Stimulated activated CD8-positive, alpha-beta memory T cell treated with anti-CD3 and anti-CD28 coated beads, Interleukin-15, amount 100 ng/mL, for 48 hours (primary cell): ENCODE data around the gene ZC3H4.
"Not testable (repeated sequence)": the region's sequence is repeated elsewhere in the genome, so short reads cannot be mapped to it uniquely, and the experiment has no call there.

Source experiments
- DNase-seq, 2 donors: peaks; one replicate each; pipeline ENCODE4 v3.0.0-alpha.2; 2020; ENCODE audit warnings: low read depth in 2 of 2

Gene ZC3H4

DNA sequence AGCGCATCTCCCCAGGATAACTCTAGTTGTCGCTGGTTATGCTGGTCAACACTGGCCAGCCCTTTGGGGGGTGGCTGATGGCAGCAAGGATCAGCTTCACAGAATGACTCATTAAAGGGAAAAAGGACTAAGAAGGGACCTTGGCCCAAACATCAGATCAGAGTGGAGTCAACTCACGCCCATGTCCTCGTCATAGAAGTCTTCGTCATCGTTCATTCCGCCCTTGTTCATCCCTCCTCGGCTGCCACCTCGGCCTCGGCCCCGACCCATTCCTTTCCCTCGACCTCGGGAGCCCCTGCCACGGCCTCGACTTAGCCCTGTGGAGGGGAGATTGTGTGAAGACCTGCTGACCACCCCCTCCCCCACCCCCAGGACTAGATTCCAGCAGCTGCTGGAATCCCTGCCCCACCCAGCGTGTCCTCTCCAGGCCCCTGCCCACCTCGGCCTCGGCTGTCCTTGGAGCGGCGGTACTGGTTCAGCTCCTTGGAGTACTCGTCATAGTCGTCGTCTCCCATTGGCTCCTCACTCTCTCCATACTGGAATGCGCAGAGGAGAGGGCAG, 28.6 kb downstream of the ZC3H4 start:
- no peak for DNase-seq

DNA sequence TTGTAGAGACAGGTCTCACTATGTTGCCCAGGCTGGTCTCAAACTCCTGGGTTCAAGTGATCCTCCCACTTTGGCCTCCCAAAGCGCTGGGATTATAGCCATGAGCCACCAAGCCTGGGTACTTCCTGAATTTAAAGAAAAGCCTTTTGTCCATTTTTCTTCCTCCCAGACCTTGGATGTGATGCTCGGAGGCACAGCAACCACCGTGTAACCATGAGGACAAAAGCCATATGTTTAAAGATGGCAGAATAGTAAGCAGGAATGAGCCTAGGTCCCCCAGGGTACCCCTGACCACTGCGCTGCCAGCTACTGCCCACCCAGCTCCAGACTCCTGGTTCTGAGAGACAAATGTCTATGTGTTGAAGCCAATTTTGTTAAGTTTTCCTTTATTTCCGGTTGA, 31.1 kb downstream of the ZC3H4 start:
- no peak for DNase-seq

DNA sequence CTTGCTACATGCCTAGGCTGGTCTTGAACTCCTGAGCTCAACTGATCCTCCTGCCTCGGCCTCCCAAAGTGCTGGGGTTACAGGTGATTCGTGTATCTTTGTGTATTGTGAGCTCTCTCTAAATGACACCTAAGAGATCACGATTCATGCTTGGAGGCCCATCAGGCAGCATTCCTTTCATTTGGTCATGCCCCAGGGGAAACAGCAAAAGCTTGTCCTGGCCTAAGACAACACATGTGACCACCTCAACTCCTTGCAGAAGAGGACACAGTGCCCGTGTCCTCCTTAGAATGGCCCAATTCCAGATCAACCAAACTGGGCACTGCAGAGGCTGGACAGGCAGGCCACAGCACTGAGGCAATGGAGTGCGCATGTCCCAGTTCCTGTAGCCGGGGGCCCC, 32.5 kb downstream of the ZC3H4 start:
- DNase-seq: no peak

- DNase-seq: not testable (repeated sequence)
These were observed 35.2 kb downstream of the ZC3H4 start for GRCh38 chr19:47078351-47078750.

DNA sequence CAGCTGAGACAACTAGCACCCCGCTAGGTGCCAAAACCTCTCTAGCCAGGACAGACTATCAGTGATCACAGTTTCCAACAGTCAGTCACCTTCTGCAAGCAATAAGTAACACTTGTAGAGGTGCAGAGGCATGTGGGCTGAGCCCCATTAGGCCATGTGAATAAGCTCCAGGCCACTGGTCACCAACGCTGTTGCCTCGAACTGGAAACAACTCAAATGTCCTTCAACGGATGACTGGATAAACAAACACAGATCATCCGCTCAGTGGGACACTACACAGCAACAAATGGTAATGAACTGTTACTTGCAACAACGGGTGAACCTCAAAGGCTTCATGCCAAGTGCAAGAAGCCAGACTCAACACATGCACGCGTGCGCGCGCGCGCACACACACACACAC, 37.6 kb downstream of the ZC3H4 start:
- DNase-seq: no peak

GRCh38 chr19:47075179-47075810, 38.3 kb downstream of the ZC3H4 start:
- DNase-seq: no peak

- DNase-seq: no peak
These were observed 39.0 kb downstream of the ZC3H4 start for GRCh38 chr19:47074621-47075020.

GRCh38 chr19:47073574-47073973, 40.0 kb downstream of the ZC3H4 start:
- DNase-seq: no peak

DNA sequence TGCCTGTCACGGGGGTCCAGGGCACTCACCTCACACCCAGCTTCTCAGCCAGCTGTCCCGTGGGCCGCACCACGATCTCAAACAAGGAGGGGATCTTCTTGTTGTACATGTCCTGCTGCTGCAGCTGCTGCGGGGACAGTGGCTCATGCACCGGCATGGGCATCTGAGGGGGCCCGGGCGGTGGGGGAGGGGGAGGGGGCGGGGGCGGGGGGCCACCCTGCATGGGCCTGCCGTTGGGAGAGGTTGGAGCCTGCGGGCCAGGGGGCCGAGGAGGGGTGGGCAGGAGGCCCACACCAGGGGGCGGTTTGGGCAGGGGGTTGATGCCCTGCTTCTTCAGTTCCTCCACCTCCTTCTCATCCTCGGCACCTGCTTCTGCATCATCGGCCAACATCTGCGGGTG, 41.3 kb downstream of the ZC3H4 start:
- DNase-seq: no peak

GRCh38 chr19:47071731-47072130, 41.8 kb downstream of the ZC3H4 start:
- no peak for DNase-seq

DNA sequence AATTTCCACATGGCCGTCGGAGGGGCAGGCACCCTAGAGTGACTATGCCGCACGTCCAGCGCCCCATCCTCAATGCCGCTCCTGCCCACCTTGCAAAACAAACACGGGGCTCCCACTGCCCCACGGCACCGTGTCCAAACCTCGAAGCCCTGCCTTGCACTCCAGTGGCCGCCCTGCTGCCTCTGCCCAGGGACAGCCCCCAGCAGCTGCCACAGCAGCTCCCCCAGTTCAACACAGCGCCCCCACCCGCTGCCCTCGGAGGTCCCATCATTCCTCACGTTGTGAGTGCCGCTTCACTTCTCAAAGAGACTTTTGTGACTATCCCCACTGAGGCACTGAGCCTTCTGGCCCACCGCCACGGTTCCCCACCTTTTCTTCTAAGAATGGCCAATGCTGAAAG, 42.8 kb downstream of the ZC3H4 start:
- no peak for DNase-seq

- no peak for DNase-seq
These were observed 43.8 kb downstream of the ZC3H4 start for GRCh38 chr19:47069795-47070194.

DNA sequence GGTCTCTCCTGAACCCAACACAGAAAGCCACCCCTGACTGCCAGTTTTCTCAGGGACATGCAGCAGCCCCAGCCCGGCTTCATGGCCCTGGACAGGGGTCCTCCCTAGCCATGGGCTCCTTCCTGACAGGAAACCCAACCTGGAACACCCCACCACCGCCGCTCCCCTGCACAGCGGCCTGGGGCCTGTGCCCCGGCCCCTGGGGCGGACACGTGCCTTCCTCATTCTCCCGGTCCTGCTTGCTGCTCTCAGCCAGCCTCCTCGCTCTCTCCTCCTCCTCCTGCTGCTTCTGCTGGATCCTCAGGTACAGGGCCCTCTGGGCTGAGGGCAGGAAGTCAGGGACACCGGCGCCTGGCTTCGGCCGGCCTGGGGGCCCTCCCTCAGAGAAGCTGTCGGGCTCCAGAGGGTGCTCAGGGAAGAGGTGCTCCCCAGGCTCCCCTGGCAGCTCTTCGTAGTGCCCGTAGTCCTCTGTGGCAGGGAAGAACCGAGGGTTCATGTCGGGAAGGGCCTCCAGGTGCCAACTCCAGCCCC, 44.6 kb downstream of the ZC3H4 start:
- DNase-seq: no peak

- DNase-seq: no peak
These were observed 45.3 kb downstream of the ZC3H4 start for GRCh38 chr19:47068246-47068645.

DNA sequence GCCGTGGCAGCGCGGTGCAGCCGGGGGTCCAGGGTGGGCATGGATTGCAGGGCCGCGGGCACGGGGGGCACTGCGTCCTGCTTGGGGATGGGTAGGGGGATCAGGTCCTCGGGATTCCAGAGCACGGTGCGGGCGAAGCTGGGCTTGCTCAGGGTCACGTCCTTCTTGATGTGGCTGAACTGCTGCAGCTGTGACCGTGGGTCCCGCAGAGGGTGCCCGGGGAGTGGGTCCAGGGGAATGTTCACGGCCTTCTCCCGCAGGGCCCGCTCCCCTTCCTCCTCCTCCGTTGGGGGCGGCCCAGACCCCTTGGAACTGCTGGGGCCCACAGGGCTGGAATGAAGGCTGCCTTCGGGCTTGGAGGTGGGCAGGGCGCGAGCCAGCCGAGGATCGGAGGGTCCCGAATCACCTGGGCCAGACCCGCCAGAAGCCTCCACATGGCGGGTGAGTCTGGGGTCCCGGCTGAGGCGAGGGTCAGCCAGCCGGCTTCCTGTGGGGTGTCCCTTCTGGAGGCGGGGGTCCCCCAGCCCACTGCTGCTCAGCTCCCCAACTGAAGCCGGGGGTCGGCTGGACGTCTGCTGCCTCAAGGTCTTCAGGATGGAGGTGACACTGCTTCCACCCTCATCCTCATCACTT, 46.2 kb downstream of the ZC3H4 start:
- DNase-seq: no peak

DNA sequence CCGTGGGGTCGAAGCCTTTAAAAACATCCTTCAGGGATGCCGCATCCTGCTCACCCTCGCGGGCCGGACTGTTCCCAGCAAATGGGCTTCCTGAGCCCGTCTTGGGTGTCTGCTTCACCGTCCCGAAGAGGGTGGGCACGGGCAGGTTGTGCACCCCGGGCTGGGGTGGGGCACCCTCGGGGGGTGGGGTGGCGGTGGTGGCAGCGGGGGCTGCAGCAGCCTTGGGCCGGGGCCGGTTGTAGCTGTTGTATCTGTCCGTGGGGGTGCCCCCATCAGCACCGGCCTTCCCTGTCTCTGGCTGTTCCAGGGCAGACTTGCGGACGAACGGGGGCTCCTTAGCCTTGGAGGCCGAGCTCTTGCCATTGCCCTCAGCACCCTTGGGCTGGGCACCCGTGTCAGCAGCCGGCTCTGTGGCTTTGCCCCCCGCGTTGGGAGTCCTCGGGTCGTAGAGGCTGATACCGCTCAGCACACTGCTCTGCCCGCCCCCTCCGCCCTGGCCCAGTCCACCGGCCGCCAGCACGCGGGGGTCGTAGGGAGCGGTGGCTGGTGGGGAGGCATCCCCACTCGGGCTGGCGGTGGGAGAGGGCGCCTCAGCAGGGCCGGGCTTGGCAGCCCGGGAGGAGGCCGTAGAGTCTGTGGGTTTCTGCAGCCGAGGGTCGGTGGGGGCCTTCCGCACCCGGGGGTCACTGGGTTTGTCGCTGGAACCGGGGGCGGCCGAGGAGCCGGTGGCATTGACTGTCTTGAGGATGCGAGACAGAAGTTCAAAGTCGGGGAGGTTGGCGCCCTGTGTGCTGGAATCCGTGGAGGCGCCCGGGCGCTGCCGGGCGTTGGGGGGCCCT, 47.0 kb downstream of the ZC3H4 start:
- DNase-seq: no peak

DNA sequence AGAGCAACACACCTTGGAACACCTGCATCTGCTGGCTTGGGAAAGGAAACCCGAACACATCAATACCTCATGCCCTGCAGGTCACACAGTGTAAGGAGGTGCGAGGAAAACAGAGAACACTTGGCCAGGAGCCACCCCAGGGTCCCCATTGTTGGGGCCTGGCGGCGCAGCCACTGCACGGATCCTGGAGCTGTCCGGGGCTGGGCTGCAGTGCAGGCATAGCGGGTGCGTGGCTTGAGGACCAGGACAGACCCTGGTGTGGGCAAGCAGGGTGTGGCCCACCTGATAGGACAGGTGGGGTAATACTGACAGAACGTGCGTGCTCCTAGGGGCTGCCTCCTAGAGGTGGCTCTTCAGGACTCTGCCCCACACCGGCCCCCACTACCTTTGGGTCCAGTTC, 48.3 kb downstream of the ZC3H4 start:
- DNase-seq: no peak

GRCh38 chr19:47063874-47064273, 49.7 kb downstream of the ZC3H4 start:
- no peak for DNase-seq

- no peak for DNase-seq
These were observed 55.0 kb downstream of the ZC3H4 start for GRCh38 chr19:47058621-47059022.

DNA sequence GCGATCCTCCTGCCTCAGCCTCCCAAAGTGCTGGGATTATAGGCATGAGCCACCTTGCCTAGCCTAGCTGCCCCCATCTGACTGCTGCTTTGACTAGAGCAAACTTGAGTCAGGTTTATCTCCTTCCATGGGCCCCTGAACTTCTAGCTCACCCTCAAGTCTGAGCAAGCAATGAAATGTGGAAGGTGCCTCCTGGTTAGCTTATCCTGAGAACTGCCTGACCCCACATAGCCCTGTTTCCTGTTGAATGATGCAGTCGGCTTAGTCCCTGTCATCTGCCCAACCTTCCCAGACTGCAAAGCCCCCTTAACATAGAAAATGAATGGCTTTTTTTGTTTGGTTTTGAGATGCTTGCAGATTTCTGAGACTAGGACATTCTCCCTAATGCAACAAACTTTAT, 56.2 kb downstream of the ZC3H4 start:
- no peak for DNase-seq

- DNase-seq: no peak
These were observed 57.2 kb downstream of the ZC3H4 start for GRCh38 chr19:47056411-47056810.

- DNase-seq: not testable (repeated sequence)
These were observed 63.0 kb downstream of the ZC3H4 start for GRCh38 chr19:47050562-47050961.
